Activated CD4-positive, CD25-positive, alpha-beta regulatory T cell (primary cell): Measurements from ENCODE around the gene DDX51.
"Not testable (repeated sequence)": the region's sequence is repeated elsewhere in the genome, so short reads cannot be mapped to it uniquely, and the experiment has no call there.

ENCODE experiments used
- DNase-seq, 4 experiments: peaks; one replicate each; lab custom pipeline; 2025; lab: John Stamatoyannopoulos, UW

The DDX51 gene

DNA sequence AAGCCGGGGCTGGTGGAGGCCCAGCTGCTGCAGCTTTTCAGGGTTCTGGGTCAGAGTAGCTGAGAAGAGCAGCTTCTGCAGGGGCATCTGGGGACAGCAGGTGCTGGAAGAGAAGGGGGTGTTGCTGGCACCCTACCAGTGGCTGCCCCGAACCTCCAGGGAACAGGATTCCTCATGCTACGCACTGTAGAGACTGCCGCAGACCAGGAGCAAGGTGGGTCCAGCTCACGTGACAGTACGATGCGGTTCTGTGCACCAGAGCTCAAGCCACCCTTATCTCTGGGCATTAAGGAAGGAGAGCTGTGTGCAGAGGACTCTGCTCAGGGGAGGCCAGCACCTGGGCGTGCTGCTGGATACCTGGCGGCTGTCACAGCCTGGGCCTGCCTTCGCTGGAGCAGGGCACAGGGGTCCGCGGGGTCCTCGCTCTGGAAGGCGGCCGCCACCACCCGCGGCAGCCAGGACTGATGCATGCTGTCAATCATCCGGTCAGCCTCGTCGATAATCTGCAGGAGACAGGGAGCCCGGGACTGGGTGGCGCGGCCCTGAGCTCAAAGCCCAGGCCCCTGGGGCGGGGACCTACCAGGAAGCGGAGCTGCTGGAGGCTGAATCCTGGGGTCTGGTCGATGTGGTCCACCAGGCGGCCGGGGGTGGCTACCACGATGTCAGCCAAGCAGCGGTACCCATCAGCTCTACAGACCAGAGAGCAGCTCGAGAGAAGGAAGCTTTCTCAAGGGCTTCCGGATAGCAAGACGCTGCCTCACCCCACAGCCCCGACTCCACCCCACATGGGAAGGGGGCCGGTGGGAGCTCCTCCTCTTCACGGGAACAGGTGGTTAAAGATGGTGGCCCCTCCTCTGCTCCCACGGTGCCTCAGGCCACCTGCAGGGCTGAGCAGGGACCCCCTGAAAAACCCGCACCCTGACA lies 2.9 kb downstream of the DDX51 start:
- no peak for DNase-seq

DNA sequence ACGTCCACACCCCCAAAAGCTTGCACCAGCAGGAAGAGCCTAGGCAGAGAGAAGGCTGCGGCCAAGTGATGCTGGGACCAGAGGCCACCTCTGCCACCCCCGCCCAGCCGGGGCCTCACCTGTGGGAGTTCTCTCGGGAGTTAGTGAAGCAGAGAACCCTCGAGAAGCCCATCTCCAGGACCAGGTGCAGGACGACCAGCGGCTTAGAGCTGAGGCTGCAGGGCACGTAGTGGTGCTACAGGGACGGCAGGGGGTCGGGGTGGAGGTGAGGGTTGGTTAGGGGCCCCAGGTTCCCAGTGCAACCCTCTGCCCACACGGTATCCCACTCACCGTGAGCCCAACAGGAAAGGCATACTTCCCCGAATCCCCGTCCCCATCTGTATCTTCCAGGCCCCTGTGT lies 3.6 kb downstream of the DDX51 start:
- DNase-seq: no peak

DNA sequence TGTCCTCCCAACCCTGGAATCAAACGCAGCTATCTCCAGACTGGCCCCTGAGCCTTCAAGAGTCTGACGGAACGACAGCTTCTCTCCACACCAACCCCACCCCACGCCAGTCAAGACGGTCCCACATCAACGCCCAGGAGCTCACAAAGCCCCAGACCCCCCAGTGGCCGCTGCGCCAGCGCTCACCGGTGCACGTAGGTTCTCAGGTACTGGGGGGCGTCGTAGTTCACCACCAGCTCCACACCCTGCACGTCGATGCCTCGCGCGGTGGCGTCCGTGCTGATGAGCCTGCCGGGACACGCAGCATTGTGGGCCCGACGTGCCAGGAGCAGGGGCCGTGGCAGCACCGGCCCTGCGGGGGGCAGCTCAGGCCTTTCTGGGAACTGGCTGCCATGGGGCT lies 4.2 kb downstream of the DDX51 start:
- no peak for DNase-seq

DNA sequence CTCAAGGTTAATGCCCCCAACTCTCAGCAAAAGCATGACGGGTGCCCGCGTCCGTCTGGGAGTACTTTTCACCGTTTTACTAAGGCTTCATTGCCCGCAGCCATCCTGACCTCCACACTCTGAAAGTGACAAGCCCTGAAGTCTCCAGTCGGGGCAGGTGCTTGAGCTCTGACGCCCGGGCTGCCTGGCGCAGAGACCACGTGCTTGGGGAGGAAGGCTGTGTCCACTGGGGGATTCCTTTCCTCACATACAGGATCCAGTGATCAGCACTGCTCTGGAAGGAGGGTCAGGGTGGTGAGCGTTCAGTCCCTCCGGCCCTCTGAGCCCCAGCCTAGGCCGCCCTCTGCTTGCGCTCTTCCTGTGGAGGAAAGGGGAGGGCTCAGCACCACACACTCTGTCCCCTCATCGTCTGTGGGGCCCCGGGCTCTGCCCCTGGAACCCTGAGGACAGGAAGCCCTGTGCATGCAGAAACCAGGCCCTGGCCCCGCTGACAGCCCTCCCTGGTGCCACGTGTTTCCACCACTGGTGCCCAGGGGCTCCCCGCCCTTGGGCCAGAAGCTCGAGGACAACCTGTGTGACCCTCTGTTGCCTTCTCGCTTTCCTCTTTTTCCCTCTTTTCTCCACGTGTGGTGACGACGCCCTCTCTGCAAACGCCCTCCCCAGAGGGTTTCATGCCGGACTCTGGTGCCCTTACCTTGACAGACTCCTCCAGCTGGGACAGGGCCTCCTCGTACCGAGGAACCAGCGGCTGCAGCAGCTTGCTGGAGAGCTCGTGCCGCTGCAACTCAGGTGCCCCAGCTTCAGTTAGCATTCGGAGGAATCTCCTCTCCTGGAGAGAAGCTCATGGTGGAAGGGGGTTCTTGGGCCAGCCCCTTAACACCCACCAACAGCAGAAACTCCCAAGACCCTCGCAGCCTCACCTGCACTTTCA lies 4.9 kb downstream of the DDX51 start:
- DNase-seq: no peak

DNA sequence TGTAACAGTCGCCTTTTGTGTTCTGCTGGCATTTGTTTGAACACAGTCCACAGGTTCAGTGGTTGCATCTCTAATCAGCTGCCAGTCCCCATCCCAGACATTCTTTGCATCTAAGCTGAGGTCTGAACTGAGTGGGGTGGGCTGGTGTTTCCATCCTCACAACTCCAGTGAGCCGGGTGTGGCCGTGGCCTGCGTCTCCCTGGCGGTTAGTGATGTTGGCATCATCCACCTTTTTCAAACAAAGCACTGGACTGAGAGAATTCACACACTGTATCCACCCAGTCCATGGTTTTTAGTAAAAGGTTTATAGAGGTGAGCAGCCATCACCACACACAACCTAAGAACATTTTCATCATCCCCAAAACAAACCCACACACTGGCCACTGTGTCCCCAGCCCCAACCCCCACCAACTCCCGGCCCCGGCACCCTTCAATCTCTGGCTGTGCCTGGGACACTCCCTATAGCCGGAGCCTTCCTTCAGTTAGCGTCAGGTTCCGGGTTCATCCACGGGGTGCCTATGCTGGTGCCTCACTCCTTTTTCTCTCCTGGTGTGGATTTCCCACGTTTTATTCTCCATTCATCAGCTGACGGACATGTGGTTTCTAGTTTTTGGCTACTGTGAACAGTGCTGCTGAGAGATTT lies 6.5 kb downstream of the DDX51 start:
- DNase-seq: no peak

DNA sequence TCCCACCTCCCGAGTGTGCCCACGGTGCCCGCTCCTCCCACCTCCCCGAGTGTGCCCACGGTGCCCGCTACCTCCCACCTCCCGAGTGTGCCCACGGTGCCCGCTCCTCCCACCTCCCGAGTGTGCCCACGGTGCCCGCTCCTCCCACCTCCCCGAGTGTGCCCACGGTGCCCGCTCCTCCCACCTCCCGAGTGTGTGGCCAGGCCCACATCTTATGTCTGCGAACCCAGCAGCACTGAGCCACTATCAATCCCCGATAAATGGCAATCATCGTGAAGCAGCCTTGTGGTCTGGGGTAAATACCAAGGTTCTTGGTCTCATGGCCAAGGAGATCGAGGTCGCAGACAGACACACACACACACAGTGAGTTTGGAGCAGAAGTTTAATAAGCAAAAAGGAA lies 7.9 kb downstream of the DDX51 start:
- not testable (repeated sequence) for DNase-seq

DNA sequence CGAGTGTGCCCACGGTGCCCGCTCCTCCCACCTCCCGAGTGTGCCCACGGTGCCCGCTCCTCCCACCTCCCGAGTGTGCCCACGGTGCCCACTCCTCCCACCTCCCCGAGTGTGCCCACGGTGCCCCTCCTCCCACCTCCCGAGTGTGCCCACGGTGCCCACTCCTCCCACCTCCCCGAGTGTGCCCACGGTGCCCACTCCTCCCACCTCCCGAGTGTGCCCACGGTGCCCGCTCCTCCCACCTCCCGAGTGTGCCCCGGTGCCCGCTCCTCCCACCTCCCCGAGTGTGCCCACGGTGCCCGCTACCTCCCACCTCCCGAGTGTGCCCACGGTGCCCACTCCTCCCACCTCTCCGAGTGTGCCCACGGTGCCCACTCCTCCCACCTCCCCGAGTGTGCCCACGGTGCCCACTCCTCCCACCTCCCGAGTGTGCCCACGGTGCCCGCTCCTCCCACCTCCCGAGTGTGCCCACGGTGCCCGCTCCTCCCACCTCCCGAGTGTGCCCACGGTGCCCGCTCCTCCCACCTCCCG lies 9.4 kb downstream of the DDX51 start:
- not testable (repeated sequence) for DNase-seq

DNA sequence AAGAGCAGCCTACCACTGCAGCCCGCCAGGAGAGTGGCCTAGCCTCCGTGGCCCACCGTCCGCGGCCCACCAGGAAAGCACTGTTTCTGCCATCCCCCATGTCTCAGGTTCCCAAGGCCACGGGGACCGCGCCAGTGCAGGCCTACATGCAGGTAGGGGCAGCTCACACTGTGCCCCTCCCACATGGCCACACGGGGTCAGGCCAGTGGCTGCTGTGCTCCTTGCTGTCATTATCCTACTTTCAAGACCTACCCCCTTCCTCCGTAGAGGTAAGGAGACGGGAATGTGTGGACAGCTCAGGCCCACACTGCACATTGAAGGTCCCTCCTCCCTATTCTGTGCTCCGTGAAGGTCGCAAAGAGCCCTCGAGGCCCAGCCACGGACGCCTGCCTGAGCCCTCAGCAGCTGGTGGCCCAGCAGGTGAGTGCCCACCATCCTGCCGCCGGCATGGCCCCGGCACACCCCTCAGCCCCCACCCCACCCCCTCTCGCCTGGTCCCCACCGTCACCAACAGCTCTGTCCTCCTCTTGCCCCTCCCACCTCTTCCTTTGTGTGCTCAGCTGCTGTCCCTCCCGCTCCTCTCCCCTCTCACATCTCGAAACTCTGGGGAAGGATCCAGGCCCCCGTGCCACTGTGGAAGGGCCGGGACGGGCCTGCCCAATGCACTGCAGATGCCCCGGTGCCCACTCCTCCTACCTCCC lies 10.0 kb downstream of the DDX51 start:
- no peak for DNase-seq

DNA sequence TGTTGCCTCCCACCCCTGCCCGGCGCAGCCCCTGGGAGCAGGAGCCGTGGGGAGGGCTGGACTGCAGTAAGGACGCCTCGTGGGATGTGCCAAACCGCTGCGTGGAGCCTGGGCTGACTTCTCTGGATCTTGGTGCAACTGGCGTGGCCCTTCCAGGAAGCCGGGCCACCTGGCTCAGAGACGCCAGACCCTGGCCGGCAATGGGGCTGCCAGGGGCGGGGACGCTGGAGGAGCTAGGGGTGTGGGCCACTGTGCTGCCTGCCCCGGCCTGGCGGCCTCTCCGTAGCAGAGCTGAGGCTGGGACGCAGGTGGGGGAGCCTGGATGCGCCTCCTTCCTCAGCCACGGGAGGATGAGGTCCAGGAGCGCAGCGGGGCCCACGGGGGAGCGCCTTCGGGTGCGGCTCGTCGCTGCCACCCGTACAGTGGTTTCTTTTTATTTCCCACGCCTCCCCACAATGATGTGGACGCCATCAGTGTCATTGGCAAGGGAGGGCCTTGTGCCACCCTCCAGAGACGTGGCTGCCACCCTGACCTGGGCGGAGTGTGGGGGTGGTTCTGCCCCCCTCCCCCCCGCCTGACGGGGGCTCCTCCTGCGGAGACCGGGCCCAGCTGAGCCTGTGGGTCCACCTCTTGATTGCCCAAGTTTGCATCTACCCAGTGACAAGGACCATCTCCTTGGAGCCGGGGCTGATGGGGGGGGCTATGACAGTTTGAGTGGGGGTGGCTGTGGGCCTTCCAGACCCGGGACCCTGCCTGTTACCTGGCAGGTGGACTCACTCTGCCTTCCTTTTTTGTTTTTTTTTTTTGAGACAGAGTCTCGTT lies 11.3 kb downstream of the DDX51 start:
- no peak for DNase-seq

DNA sequence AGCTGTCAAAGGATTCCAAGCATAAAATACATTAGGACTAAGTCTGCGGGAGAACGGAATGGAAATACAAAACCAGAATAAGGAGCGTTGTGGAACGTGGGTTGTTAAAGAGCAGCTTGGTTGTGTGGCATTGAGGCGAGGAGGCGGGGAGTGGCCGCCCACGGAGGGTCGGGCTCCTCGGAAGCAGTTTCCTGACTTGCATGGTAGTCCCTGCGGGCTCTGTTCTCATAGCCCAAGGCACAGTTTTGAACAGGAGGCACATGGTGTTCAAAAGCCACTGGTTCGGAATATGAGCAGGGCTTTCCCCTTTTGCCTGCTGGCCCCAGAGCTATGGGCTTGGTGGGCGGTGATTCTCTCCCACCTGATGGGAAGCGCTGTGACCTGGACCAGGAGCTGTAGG lies 12.2 kb downstream of the DDX51 start:
- no peak for DNase-seq

DNA sequence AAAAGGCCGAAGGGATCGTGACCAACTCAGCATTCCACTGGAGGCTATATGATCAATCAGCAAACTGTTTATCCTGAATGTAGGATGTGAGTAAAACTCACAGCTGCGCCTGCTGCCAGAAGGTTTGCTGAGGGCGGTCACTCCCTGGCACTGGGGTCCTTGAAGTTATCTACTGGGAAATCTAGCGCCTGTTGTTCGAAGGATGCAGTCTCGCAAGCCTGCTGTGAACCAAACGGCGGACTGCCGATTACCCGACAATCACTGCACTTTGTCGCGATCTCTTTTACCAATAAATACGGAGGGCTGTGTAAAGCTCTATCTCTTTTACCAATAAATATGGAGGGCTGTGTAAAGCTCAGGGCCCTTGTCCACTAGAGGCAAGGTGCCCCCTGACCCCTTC lies 12.9 kb downstream of the DDX51 start:
- no peak for DNase-seq

DNA sequence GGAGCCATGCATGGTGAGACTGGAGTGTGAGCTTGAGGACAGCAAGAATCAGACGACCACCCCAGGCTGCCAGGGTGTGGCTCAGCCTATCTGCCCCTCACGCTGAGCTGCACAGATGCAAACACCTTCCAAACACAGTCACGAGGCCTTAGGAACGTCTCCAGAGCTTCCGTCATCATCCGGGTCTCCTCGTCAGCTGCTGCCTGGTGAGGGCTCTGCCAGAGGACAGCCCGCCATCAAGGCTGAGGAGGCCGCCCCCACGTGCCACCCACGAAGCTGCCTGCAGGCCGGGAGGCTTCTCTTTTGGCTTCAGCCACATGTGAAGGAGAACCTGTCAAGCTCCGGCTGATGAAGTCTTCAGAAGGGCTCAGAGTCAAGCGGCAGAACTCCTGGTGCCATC lies 13.4 kb downstream of the DDX51 start:
- DNase-seq: no peak

DNA sequence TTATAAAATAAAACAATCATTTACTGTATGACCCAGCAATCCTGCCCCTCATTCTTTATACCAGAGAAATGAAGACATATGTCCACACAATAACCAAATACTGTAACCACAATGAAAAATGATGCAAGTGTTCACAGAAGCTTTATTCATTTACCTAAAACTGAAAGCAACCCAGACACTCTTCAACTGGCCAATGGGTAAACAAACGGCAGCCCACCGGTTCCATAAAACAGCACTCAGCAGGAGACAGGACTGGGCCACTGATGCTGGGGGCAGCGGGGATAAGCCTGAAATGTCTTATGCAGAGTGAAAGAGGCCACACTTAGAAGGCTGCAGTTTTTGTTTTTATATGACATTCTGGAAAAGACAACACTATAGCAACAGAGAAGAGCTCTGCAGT lies 15.1 kb downstream of the DDX51 start:
- no peak for DNase-seq

DNA sequence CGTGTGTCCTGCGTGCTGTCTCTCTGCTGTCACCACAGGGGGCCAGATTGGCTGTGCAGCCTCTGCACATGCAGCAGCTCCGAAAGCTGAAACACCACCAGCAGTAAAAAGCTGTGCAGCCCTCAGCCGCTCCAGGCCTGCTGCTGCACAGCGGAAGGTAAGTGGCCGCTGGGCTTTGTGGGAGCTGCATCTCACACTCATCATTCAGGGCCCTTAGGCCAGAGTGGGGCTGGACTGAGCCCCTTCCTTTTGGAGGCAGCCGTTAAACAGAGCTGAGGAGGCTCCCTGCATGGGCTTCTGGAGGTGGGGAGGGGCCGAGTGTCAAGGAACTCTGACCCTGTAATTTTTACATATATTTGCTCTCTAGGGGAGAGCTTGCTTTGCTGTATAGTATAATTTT lies 17.1 kb downstream of the DDX51 start:
- DNase-seq: no peak

DNA sequence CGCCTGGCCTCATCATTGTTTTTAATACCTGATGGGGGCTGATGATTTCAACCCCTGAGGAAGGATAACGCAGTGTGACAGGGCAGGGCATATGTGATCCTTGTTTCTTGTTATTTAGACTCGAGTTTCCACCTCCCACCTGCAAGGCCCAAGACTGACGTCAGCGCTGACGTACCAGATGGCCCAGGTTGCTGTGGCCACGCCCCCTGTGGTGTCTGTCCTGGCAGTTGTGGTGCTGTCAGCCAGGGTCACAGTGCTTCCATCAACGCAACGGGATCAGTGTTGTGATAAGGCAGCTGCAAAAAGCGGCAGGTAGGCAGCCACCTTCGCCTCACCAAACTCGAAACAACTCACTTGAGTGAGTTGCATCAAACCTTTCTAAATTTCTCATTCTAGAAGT lies 18.4 kb downstream of the DDX51 start:
- no peak for DNase-seq

DNA sequence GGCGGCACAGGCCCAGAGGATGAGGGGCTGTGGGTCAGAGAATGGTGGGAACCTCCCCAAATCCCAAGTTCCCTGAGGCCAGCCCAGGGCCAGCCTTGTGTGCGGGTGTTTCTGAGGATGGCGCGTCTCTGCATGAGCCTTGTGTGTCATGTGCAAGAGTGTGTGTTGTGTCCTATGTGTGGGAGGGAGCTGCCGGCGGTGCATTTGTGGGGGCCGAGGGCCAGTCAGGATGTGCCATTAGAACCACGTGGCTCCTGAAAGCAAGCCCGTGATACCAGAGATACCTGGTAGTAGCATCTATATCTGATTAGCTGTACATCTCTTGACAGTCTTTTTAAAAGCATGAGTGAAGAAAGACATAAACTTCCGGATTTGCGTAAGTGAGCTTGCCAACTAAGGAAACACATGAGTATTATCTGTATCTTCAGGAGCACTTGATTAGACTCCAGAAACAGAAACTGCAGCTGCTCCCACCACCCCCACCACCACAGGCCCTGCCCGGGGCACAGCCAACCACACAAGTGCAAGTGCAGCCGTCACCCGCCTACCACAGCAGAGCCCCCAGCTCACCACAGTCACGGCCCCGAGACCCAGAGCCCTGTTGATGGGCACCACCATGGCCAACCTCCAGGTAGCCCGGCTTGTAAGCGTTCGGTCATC lies 19.2 kb downstream of the DDX51 start:
- no peak for DNase-seq

DNA sequence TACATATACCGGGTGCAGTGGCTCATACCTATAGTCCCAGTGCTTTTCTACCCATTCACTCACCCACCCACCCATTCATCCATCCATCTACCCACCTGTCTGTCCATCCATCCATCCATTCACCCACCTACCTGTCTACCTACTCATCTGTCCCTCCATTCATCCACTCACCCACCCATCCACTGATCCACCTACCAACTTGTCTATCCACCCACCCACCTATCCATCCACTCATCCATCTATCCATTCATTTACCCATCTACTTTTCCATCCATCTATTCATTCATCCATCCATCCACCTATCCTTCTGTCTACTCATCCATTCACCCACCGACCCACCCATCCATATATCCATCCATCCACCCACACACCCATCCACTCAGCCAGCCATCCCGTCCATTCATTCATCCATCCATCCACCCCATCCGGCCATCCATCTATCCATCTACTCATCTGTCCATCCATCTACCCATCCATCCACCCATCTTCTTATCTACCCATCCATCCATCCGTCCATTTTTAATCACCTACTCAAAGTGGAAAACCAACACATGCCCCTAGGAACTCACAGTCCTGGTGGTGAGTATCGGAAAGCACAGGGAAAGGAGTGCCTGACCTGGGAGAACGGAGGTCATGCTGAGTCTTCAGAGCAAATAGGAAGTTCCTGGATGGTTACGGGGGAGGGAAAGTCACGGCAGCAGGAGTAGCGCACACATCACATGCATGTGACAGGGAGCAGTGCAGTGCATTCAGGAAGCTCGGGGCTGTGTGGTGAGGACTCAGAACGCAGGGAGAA lies 20.0 kb downstream of the DDX51 start:
- DNase-seq: no peak

DNA sequence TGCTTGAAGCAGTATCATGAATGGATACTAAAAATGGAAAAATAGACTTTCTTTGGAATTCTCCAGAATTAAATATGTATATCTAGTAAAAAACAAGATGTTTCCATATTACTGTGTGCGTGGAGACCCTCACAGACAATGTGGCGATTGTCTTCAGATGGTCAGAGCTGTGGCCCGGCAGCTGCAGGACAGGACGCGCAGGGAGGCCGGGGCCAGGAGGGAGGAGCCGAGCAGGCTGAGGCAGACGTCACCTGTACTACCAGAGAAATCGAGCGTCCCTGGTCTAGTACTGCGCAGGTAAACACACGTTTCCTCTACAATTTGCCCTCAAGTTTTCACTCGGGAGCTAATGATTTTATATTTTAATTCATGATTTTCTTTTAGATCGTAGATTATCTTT lies 22.8 kb downstream of the DDX51 start:
- no peak for DNase-seq

DNA sequence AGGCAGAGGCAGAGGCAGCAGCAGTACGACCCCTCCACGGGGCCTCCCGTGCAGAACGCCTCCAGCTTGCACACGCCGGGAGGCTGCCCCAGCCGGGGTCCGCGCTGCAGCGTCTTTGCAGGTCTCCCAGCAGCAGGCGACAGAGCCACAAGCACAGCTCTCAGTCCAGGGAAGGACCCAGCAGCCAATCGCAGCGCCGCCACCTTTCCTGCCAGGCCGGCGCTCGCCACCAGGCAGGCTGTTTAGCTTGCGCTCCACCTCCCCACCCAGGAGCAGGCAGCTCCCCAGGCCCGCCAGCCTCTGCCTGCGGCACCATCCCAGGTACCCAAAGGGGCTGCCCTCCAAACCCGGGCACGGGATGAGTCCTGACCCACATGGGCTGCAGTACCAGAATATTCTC lies 25.2 kb downstream of the DDX51 start:
- DNase-seq: no peak

DNA sequence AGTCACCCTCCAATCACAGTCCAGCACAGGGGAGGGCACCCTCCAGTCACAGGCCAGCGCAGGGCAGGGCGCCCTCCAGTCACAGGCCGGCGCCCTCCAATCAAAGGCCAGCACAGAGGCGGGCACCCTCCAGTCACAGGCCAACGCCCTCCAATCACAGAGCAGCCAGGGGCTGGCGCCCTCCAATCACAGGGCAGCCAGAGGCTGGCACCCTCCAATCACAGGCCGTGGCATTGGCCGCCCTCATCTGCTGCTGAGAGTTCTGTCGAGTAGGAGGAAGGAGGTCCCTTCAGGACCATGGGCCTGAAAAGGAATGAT lies 26.6 kb downstream of the DDX51 start:
- DNase-seq: no peak
